Activated CD4-positive, alpha-beta T cell treated with anti-CD3 and anti-CD28 coated beads, Interleukin-2, Interleukin-6, amounts not matched to agents 100 ng/mL and 50 ng/mL, durations not matched to agents 16 hours and 8 hours (primary cell): Measurements from ENCODE around the gene BTBD9.

Source experiments
- DNase-seq: peaks from one replicate; pipeline ENCODE4 v3.0.0-alpha.2; 2020

Gene BTBD9

GRCh38 chr6:38155144-38155543 is 484.6 kb downstream of the BTBD9 start:
- no peak for DNase-seq

- no peak for DNase-seq
Observed at GRCh38 chr6:38154731-38155130, 485.0 kb downstream of the BTBD9 start.

GRCh38 chr6:38153798-38154345 is 485.9 kb downstream of the BTBD9 start:
- DNase-seq: no peak

GRCh38 chr6:38153076-38153797 is 486.5 kb downstream of the BTBD9 start:
- DNase-seq: no peak

- no peak for DNase-seq
Observed at GRCh38 chr6:38152620-38153019, 487.1 kb downstream of the BTBD9 start.

- DNase-seq: no peak
Observed at GRCh38 chr6:38151580-38152500, 487.9 kb downstream of the BTBD9 start.

GRCh38 chr6:38150681-38151296 is 488.9 kb downstream of the BTBD9 start:
- DNase-seq: no peak

GRCh38 chr6:38150021-38150420 is 489.7 kb downstream of the BTBD9 start:
- DNase-seq: no peak

GRCh38 chr6:38149531-38149930 is 490.2 kb downstream of the BTBD9 start:
- no peak for DNase-seq

- no peak for DNase-seq
Observed at GRCh38 chr6:38148606-38149005, 491.1 kb downstream of the BTBD9 start.

GRCh38 chr6:38146734-38147027 is 493.0 kb downstream of the BTBD9 start:
- DNase-seq: no peak

GRCh38 chr6:38146021-38146733 is 493.6 kb downstream of the BTBD9 start:
- no peak for DNase-seq

- DNase-seq: no peak
Observed at GRCh38 chr6:38144365-38144945, 495.3 kb downstream of the BTBD9 start.

- no peak for DNase-seq
Observed at GRCh38 chr6:38143191-38144150, 496.3 kb downstream of the BTBD9 start.

GRCh38 chr6:38142178-38142902 is 497.4 kb downstream of the BTBD9 start:
- peak; percentile 10 for DNase-seq

- DNase-seq: no peak
Observed at GRCh38 chr6:38141716-38142115, 498.0 kb downstream of the BTBD9 start.

- DNase-seq: no peak
Observed at GRCh38 chr6:38141085-38141484, 498.6 kb downstream of the BTBD9 start.

GRCh38 chr6:38138374-38138773 is 501.4 kb downstream of the BTBD9 start:
- no peak for DNase-seq

GRCh38 chr6:38137608-38138265 is 502.0 kb downstream of the BTBD9 start:
- no peak for DNase-seq

GRCh38 chr6:38136547-38136946 is 503.2 kb downstream of the BTBD9 start:
- DNase-seq: no peak
